Measurements from ENCODE around the gene PAPPA.

GRCh38 chr9:116144555-116144954 lies 9.0 kb upstream of the PAPPA start:
- TF ChIP-seq CTCF (conservative IDR thresholded peaks at IDR 0.05 in 1 of 2, IDR thresholded peaks at IDR 0.05 in 1 of 2; ENCODE audit: extremely low read depth in 1 of 2, insufficient read depth in 1 of 2, low read depth in 1 of 2, low read length in 2 of 2) (no peak), EZH2 (IDR thresholded peaks at IDR 0.05; ENCODE audit: borderline replicate concordance, low read length) (no peak)

Measured in mammary epithelial cell (primary cell).